Measurements from ENCODE around the gene TMEM59.
"Not testable (repeated sequence)": the region's sequence is repeated elsewhere in the genome, so short reads cannot be mapped to it uniquely, and the experiment has no call there.

Gene TMEM59

DNA sequence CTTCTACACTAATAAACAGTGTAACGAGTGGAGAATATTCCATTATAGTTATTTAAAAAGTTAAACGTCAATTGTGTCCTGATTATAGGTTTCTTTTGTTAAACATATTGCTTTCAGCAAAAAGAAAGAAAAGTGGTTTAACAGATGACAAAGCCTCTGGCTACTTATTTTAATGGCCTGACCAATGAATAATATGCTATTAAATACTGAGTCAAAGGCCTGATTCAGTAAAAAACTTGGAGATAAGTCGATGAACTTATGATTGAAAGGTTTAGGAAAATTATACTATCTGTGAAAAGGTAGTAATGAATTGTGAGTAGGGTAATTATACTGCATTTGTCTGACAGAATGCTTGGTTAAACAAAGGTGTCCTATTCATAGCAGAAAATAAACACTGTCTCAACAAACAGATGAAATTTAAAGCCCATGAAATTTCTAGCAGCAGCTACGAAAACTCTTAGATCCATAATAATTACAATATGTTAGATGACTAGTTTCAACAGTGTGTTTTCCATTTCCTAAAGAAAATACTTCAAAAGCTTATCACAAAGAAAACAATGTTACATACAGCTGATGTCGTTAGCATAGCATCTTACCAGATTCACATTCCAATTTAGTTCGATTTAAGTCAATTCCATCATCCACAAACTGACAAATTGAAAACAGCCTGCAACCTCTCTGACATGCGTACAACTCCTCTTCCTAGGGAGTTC, 6.2 kb downstream of the TMEM59 start:
- no peak overlapping the region for H2AFZ ChIP-seq (ENCODE audit: low read depth, low read length)
- H3K4me3 ChIP-seq (ENCODE audit: low read length), result no peak overlapping the region
- H3K36me3 ChIP-seq (ENCODE audit: insufficient read depth, low read length), result peaks cover 21% of the 10 kb centered on the region
- no peaks in the 10 kb centered on the region for H3K27me3 ChIP-seq (ENCODE audit: insufficient read depth, low read length)
- H3K9me3 ChIP-seq (ENCODE audit: low read length), result no peaks in the 10 kb centered on the region
- peaks cover 10% of the 10 kb centered on the region for H3K4me1 ChIP-seq (ENCODE audit: insufficient read depth, low read length)

DNA sequence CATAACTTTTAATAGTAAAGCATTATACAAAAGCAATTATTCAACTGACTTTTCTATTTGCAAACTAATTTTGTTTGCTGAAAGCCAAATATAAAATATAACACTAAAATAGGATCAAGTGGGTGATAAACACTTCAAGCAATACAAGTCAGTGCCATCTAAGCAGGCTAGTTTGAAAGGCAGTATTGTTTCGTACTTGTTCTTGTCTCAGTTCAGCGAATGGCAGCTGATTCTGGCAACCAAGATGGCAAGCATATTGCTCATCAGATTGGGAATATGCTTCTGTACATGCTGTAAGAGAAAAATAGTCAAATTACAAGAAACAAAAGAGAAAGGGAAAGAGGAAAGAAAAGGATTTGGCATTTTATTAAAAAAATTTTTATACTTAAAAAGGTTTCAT, 7.5 kb downstream of the TMEM59 start:
- Histone ChIP-seq H3K4me1 (ENCODE audit: insufficient read depth, low read length) (no peaks in the 10 kb centered on the region), H2AFZ (ENCODE audit: low read depth, low read length) (no peak overlapping the region), H3K9me3 (ENCODE audit: low read length) (no peaks in the 10 kb centered on the region), H3K4me3 (ENCODE audit: low read length) (no peak overlapping the region), H3K27me3 (ENCODE audit: insufficient read depth, low read length) (no peaks in the 10 kb centered on the region), H3K36me3 (ENCODE audit: insufficient read depth, low read length) (peaks cover 34% of the 10 kb centered on the region)

DNA sequence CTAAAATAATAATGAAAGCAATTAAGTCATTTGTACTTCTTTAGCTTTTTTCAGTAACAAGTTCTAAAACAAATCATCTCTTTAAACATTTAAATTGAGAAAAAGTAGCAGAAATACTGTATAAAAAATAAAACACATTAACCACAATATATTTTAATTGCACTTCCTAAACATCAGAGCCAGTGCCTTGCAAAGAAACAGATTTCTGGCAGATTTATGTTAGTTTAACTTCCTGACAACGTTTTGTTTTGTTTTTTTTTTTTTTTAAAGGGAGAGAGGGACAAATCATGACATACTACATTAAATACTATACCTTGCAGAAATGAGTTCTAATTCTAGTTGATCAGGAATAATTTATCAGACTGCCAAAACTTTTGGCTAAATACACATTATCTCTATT, 11.2 kb downstream of the TMEM59 start:
- Histone ChIP-seq H3K9me3 (ENCODE audit: low read length) (no peaks in the 10 kb centered on the region), H2AFZ (ENCODE audit: low read depth, low read length) (no peak overlapping the region), H3K4me1 (ENCODE audit: insufficient read depth, low read length) (no peaks in the 10 kb centered on the region), H3K4me3 (ENCODE audit: low read length) (no peak overlapping the region), H3K27me3 (ENCODE audit: insufficient read depth, low read length) (no peaks in the 10 kb centered on the region), H3K36me3 (ENCODE audit: insufficient read depth, low read length) (peaks cover 65% of the 10 kb centered on the region)

DNA sequence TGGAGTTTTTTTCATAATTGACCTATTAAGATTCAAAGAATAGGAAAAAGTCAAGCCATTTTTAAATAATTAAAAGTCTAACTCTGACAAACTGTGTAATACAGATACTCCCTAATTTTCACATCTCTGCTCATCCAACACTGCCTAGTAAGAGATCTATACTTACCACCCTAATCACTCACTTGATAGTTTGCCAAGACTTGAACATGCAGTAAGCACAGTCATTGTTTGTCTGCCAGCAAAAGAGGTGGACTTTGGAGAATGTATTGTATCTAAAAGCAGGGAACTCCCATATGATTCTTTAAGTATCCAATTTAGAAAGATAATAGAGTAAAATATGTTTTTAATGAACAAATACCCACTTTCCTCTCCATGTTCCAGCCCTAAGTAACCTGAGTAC, 15.5 kb downstream of the TMEM59 start:
- Histone ChIP-seq H3K9me3 (ENCODE audit: low read length) (no peaks in the 10 kb centered on the region), H3K4me1 (ENCODE audit: insufficient read depth, low read length) (no peaks in the 10 kb centered on the region), H3K36me3 (ENCODE audit: insufficient read depth, low read length) (peaks cover 84% of the 10 kb centered on the region), H3K4me3 (ENCODE audit: low read length) (no peak overlapping the region), H2AFZ (ENCODE audit: low read depth, low read length) (no peak overlapping the region), H3K27me3 (ENCODE audit: insufficient read depth, low read length) (no peaks in the 10 kb centered on the region)

DNA sequence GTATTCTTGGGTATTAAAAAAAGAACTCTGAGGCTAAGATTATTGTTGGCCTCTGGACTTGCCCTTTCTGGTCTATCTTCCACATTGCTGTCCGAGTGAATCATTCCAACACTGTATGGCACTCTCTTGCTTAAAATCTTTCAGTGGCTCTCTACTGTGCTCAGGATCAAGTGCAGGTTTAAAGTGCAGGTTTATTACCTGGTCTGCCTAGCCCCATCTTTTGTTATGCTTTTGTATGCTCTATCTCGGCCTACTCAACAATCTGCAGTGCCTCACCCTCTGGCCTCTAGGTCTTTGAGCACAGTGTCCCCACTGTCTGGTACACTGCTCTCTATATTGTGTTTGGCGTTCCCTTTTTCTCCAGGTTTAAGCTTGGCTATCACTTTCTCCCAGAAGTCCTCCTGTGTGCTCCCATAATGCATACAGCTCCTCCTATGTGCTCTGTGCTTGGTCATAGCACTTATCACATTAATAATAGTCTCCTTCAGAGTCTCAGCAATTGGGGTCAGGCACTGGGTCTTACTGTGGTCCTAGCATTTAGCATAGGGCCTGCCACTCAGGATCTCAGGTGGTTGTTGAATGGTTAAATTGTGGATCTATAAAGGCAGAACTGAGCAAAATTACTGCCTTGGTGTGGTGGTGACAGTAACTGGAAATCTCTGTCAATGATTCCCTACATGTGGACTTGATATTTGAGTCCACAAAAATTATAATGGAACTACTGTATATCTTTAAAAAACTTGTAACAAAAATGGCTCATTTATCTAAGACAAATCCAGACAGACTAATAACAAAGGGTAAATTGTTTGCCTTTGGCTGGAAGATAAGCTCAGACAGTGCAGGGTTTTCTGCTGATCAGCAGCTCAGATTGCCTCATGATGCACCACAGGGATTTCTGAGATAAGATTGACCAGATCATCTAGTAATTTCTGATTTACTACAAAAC, 24.4 kb downstream of the TMEM59 start:
- H3K4me3 ChIP-seq (ENCODE audit: low read length), result no peak overlapping the region
- H3K27me3 ChIP-seq (ENCODE audit: insufficient read depth, low read length), result no peaks in the 10 kb centered on the region
- H2AFZ ChIP-seq (ENCODE audit: low read depth, low read length), result no peak overlapping the region
- H3K36me3 ChIP-seq (ENCODE audit: insufficient read depth, low read length), result peaks cover 27% of the 10 kb centered on the region
- H3K9me3 ChIP-seq (ENCODE audit: low read length), result no peaks in the 10 kb centered on the region
- H3K4me1 ChIP-seq (ENCODE audit: insufficient read depth, low read length), result no peaks in the 10 kb centered on the region

DNA sequence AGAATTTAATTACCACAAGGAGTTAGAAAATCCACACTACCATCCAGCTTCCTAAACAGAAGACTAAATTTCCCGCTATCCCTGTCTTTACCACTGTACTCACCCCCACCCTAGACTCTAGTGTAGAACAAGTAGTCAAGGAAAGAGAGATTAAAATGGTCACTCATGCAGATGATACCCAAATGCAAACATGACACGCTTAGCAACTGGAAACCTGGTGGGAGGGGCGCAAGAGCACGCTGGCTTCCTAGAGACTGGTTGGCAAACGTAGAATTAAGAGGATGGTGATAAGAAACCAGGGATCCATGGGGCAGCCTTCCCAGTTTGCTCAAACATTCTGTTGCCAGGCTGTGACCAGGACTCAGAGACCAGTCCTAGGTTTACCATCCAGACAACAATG, 25.2 kb downstream of the TMEM59 start:
- H3K27me3 ChIP-seq (ENCODE audit: insufficient read depth, low read length), result no peaks in the 10 kb centered on the region

DNA sequence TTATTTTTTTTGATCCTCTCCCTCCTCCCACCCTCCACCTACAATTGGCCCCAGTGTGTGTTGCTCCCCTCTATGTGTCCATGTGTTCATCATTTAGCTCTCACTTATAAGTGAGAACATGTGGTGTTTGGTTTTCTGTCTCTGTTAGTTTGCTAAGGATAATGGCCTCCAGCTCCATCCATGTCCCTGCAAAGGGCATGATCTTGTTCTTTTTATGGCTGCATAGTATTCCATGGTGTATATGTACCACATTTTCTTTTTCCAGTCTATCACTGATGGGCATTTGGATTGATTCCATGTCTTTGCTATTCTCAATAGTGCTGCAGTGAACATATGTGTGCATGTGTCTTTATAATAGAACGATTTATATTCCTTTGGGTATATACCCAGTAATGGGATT, 28.2 kb downstream of the TMEM59 start:
- not testable (repeated sequence) for H3K4me1 ChIP-seq (ENCODE audit: insufficient read depth, low read length); H3K9me3 ChIP-seq (ENCODE audit: low read length); H3K4me3 ChIP-seq (ENCODE audit: low read length); H2AFZ ChIP-seq (ENCODE audit: low read depth, low read length); H3K36me3 ChIP-seq (ENCODE audit: insufficient read depth, low read length); H3K27me3 ChIP-seq (ENCODE audit: insufficient read depth, low read length)

More for the DNA sequence above, 25.2 kb downstream of the TMEM59 start:
- Histone ChIP-seq H3K4me1 (ENCODE audit: insufficient read depth, low read length) (no peaks in the 10 kb centered on the region), H2AFZ (ENCODE audit: low read depth, low read length) (no peak overlapping the region), H3K36me3 (ENCODE audit: insufficient read depth, low read length) (peaks cover 23% of the 10 kb centered on the region), H3K4me3 (ENCODE audit: low read length) (no peak overlapping the region), H3K9me3 (ENCODE audit: low read length) (no peaks in the 10 kb centered on the region)

DNA sequence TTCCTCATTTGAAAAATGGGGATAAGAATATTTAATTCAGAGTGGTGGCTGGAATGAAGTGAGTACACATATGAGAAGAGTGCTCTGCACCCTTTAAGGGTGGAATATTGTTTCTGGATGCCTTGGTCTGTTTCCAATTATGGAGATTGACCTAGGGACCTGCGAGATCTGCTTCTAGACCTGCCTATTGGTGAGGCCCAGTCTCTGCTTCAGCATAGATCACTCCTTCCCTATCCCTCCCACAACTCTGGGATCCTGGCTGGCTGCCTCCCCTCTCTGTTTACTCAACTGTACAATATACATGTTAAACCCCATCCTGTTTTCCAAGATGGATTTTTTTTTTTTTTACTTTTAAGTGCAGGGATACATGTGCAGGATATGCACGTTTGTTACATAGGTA, 28.6 kb downstream of the TMEM59 start:
- no peak overlapping the region for H2AFZ ChIP-seq (ENCODE audit: low read depth, low read length)
- H3K27me3 ChIP-seq (ENCODE audit: insufficient read depth, low read length), result no peaks in the 10 kb centered on the region
- no peaks in the 10 kb centered on the region for H3K36me3 ChIP-seq (ENCODE audit: insufficient read depth, low read length)
- H3K4me3 ChIP-seq (ENCODE audit: low read length), result no peak overlapping the region
- H3K4me1 ChIP-seq (ENCODE audit: insufficient read depth, low read length), result no peaks in the 10 kb centered on the region
- no peaks in the 10 kb centered on the region for H3K9me3 ChIP-seq (ENCODE audit: low read length)

DNA sequence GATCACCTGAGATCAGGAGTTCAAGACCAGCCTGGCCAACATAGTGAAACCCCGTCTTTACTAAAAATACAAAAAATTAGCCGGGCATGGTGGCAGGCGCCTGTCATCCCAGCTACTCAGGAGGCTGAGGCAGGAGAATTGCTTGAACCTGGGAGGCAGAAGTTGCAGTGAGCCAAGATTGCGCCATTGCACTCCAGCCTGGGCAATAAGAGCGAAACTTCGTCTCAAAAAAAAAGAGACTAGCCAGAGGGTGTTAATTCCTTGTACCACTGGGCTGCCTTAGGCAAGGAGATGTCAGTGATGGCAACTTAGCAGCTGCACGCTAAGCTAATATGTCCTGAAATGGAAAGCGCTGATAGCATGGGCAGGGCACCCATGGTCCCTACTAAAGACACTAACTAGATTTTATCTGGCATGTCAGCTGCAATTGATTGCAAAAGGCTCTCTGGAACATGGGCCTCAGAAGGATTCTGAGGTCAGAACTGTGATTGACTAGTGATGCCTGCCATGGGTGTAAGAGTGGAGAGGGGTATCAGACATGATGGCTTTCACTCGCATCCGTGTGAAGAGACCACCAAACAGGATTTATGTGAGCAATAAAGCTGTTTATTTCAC, 33.3 kb downstream of the TMEM59 start:
- H3K4me1 ChIP-seq (ENCODE audit: insufficient read depth, low read length); H3K4me3 ChIP-seq (ENCODE audit: low read length); H3K9me3 ChIP-seq (ENCODE audit: low read length); H2AFZ ChIP-seq (ENCODE audit: low read depth, low read length); H3K36me3 ChIP-seq (ENCODE audit: insufficient read depth, low read length): not testable (repeated sequence)
- peaks cover 10% of the 10 kb centered on the region for H3K27me3 ChIP-seq (ENCODE audit: insufficient read depth, low read length)

DNA sequence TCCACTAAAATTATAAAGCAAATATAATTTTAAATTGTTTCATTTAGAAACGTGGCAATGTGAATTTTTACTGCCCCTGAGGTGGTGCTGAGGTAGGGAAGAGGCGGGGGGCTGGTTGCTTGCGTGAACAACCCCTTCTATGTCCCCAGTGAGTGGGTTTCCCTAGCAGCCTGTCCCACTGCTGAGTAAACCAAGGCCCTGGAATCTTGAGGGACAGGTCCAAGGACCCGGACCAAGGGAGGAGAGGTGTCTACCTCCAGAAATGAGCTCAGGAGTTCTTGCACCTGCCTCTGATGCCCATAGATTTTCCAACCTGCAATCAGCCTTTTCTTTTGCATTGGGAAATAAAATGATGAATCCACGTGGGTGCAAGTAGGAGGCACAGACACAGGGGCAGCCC, 34.4 kb downstream of the TMEM59 start:
- Histone ChIP-seq H3K4me3 (ENCODE audit: low read length) (no peak overlapping the region), H3K36me3 (ENCODE audit: insufficient read depth, low read length) (no peaks in the 10 kb centered on the region), H3K9me3 (ENCODE audit: low read length) (no peaks in the 10 kb centered on the region), H3K27me3 (ENCODE audit: insufficient read depth, low read length) (peaks cover 10% of the 10 kb centered on the region), H2AFZ (ENCODE audit: low read depth, low read length) (no peak overlapping the region), H3K4me1 (ENCODE audit: insufficient read depth, low read length) (peaks cover 6% of the 10 kb centered on the region)

DNA sequence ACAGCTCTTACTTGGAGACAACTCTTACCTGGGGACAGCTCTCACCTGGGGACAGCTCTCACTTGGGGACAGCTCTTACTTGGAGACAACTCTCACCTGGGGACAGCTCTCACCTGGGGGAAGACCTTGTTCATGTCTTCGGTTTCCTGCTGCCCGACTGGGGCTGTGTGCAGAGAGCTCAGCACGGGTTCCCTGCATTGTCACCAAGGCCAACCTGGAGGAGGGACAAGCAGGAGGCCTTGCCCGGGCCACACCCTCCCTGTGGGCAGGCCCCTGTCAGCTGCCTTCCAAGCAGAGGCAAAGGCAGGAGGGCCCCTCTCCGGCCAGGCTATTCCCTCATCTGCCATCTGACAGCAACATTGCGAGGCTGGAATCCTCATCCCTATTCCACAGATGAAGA, 35.0 kb downstream of the TMEM59 start, which contains the start of gene LDLRAD1:
Gene LDLRAD1, minus strand, starts transcription at position 208 of the 400 bp plus-strand sequence. Its CDS starts 74 bp downstream, at position 134.
- Histone ChIP-seq H3K4me3 (ENCODE audit: low read length) (no peak within 1 kb of the TSS), H3K36me3 (ENCODE audit: insufficient read depth, low read length) (no peaks in the 10 kb centered on the region), H3K4me1 (ENCODE audit: insufficient read depth, low read length) (peaks cover 6% of the 10 kb centered on the region), H3K9me3 (ENCODE audit: low read length) (no peaks in the 10 kb centered on the region), H2AFZ (ENCODE audit: low read depth, low read length) (no peak within 1 kb of the TSS), H3K27me3 (ENCODE audit: insufficient read depth, low read length) (peaks cover 11% of the 10 kb centered on the region)

DNA sequence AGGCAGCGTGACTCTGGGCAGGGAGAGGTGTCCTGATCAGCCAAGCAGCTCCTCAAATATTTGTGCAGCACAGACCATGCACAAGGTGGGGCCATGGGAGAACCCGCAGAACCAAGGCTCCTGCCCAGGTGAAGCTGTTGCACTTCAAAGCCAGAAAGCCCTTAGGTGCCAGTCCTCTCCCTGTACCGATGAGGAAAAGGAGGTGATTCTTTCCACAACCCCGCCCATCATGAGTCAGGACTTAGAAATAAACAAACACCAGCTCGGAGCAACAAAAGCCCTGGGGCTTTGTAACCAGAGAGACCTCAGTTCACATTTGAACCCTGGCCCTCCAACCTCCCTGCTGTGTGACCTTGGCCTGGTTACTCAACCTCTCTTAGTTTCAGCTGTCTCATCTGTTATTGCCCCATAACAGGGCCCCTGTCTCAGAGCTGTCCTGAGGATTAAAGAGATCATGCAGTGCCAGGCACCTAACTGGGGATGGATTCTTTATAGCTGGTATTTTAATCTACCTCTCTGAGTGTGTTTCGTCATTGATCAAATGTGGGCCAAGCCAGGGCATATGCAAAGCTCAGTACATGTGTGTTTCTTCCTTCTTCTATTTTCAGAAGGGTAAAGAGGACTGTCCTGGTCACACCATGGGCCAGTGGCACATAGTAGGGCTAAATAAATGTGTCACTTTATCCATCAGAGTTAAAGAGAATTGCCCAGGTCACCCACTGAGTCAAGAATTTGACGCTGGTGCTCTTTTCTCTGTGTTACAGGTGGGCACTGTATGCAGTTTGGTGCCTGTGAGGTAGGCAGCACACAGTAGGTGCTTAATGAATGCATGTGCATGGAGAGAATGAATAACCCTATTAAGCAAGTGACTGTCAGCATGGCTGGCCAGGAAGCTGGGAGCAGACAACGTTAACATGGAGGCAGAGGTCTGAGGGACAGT, 36.4 kb downstream of the TMEM59 start:
- H3K4me3 ChIP-seq (ENCODE audit: low read length), result no peak overlapping the region
- H3K27me3 ChIP-seq (ENCODE audit: insufficient read depth, low read length), result peaks cover 20% of the 10 kb centered on the region
- H3K4me1 ChIP-seq (ENCODE audit: insufficient read depth, low read length), result peaks cover 6% of the 10 kb centered on the region

More for the DNA sequence above, 36.4 kb downstream of the TMEM59 start:
- Histone ChIP-seq H3K9me3 (ENCODE audit: low read length) (no peaks in the 10 kb centered on the region), H3K36me3 (ENCODE audit: insufficient read depth, low read length) (no peaks in the 10 kb centered on the region), H2AFZ (ENCODE audit: low read depth, low read length) (no peak overlapping the region)

All from neuron (in vitro differentiated cells).